Loucy (cell line): ENCODE results near the gene RPS3A.
"Not testable (repeated sequence)": the region's sequence is repeated elsewhere in the genome, so short reads cannot be mapped to it uniquely, and the experiment has no call there.

ENCODE experiments used
- H2AFZ ChIP-seq: fragments of 200-600 bp; sonication (generic); 2 replicates; pipeline ENCODE4 v1.6.0; 2016; ENCODE audit warnings: antibody characterized with exemption, mild to moderate bottlenecking, low read length, moderate library complexity
- H3F3A ChIP-seq: fragments of 200-600 bp; 2 replicates; pipeline ENCODE4 v1.6.0; 2016; ENCODE audit warnings: antibody characterized with exemption, low read depth, mild to moderate bottlenecking
- H3K27me3 ChIP-seq: fragments of 200-600 bp; sonication (generic); 2 replicates; pipeline ENCODE4 v1.6.1; 2014; ENCODE audit warnings: low read length, mild to moderate bottlenecking; ENCODE audit not compliant: insufficient read depth, poor library complexity, severe bottlenecking
- H3K36me3 ChIP-seq: fragments of 200-600 bp; sonication (generic); 2 replicates; pipeline ENCODE4 v1.6.1; 2016; ENCODE audit warnings: low read length; ENCODE audit not compliant: insufficient read depth
- H3K4me1 ChIP-seq: fragments of 200-600 bp; sonication (generic); 2 replicates; pipeline ENCODE4 v1.5.1; 2014; ENCODE audit warnings: low read length, mild to moderate bottlenecking; ENCODE audit not compliant: insufficient read depth, poor library complexity, severe bottlenecking
- H3K4me2 ChIP-seq: fragments of 200-600 bp; sonication (generic); 2 replicates; pipeline ENCODE4 v1.6.0; 2014; ENCODE audit warnings: antibody characterized with exemption, low read length, low read depth, mild to moderate bottlenecking; ENCODE audit not compliant: poor library complexity, severe bottlenecking
- H3K4me3 ChIP-seq: fragments of 200-600 bp; sonication (generic); 2 replicates; pipeline ENCODE4 v1.5.1; 2014; ENCODE audit warnings: low read length, mild to moderate bottlenecking, mixed read lengths; ENCODE audit not compliant: poor library complexity, severe bottlenecking
- H3K79me2 ChIP-seq: fragments of 200-600 bp; sonication (generic); 2 replicates; pipeline ENCODE4 v1.6.1; 2014; ENCODE audit warnings: low read length; ENCODE audit not compliant: insufficient read depth
- H3K9ac ChIP-seq: fragments of 200-600 bp; sonication (generic); 2 replicates; pipeline ENCODE4 v1.6.0; 2014; ENCODE audit warnings: mild to moderate bottlenecking, low read depth, low read length, moderate library complexity; ENCODE audit not compliant: poor library complexity, severe bottlenecking
- H3K9me2 ChIP-seq: fragments of 200-600 bp; sonication (generic); replicated peaks from 2 replicates; pipeline ENCODE4 v1.6.1; 2016; ENCODE audit warnings: low read depth, low read length, mixed read lengths
- H3K9me3 ChIP-seq: fragments of 200-600 bp; sonication (generic); 2 replicates; pipeline ENCODE4 v1.6.1; 2014; ENCODE audit warnings: mild to moderate bottlenecking, antibody characterized with exemption, low read length, low read depth; ENCODE audit not compliant: insufficient read depth
- H4K20me1 ChIP-seq: fragments of 200-600 bp; sonication (generic); 2 replicates; pipeline ENCODE4 v1.6.0; 2014; ENCODE audit warnings: antibody characterized with exemption, low read length, mild to moderate bottlenecking; ENCODE audit not compliant: insufficient read depth, poor library complexity, severe bottlenecking
- CTCF ChIP-seq: fragments of 200-600 bp; sonication (generic); conservative IDR thresholded peaks from 2 replicates; pipeline ENCODE4 v1.5.1; 2014; ENCODE audit warnings: mild to moderate bottlenecking, antibody characterized with exemption, low read length
- EZH2phosphoT487 ChIP-seq: fragments of 200-600 bp; IDR thresholded peaks from 2 replicates; pipeline ENCODE4 v1.6.1; 2018; ENCODE audit warnings: antibody characterized with exemption, mild to moderate bottlenecking, moderate library complexity, borderline replicate concordance

The RPS3A gene

GRCh38 chr4:151067316-151067970 lies 32.0 kb upstream of the RPS3A start:
- H3K36me3 ChIP-seq, result no peaks in the 10 kb centered on the region
- H3K4me3 ChIP-seq, result no peak overlapping the region
- H3K9me2 ChIP-seq, result no peaks in the 10 kb centered on the region
- TF ChIP-seq EZH2phosphoT487, result no peak
- TF ChIP-seq CTCF, result no peak
- H3K4me2 ChIP-seq, result no peak overlapping the region
- no peaks in the 10 kb centered on the region for H3K4me1 ChIP-seq
- H4K20me1 ChIP-seq, result no peaks in the 10 kb centered on the region
- H2AFZ ChIP-seq, result no peak overlapping the region; the same call in 1 of the 2 replicates
- H3K9me3 ChIP-seq, result no peaks in the 10 kb centered on the region
- no peaks in the 10 kb centered on the region for H3F3A ChIP-seq
- H3K79me2 ChIP-seq, result no peaks in the 10 kb centered on the region
- H3K9ac ChIP-seq, result no peak overlapping the region
- no peaks in the 10 kb centered on the region for H3K27me3 ChIP-seq

GRCh38 chr4:151074416-151074916 lies 25.0 kb upstream of the RPS3A start:
- H2AFZ ChIP-seq, result no peak overlapping the region; the same call in 1 of the 2 replicates
- H3K4me1 ChIP-seq, result no peaks in the 10 kb centered on the region
- H3F3A ChIP-seq, result no peaks in the 10 kb centered on the region
- H3K9me3 ChIP-seq, result no peaks in the 10 kb centered on the region
- no peak overlapping the region for H3K4me2 ChIP-seq
- no peak overlapping the region for H3K9ac ChIP-seq
- no peak overlapping the region for H3K4me3 ChIP-seq
- no peak for TF ChIP-seq EZH2phosphoT487
- no peak for TF ChIP-seq CTCF
- H3K79me2 ChIP-seq, result no peaks in the 10 kb centered on the region
- no peaks in the 10 kb centered on the region for H3K36me3 ChIP-seq
- H4K20me1 ChIP-seq, result no peaks in the 10 kb centered on the region
- H3K9me2 ChIP-seq, result no peaks in the 10 kb centered on the region
- no peaks in the 10 kb centered on the region for H3K27me3 ChIP-seq

- not testable (repeated sequence) for H3K4me3 ChIP-seq, H3K36me3 ChIP-seq, H3K9me2 ChIP-seq, H4K20me1 ChIP-seq, H3K4me1 ChIP-seq, H3K9me3 ChIP-seq, H3K79me2 ChIP-seq, H3K4me2 ChIP-seq, H3F3A ChIP-seq, H3K27me3 ChIP-seq, H3K9ac ChIP-seq, H2AFZ ChIP-seq
Observed at GRCh38 chr4:151077978-151078377, 21.4 kb upstream of the RPS3A start.

GRCh38 chr4:151087467-151087866 lies 12.0 kb upstream of the RPS3A start:
- H3K9ac ChIP-seq, result no peak overlapping the region

More at GRCh38 chr4:151087467-151087866, 12.0 kb upstream of the RPS3A start:
- H2AFZ ChIP-seq, result no peak overlapping the region
- H3K27me3 ChIP-seq, result no peaks in the 10 kb centered on the region
- H3K9me3 ChIP-seq, result no peaks in the 10 kb centered on the region
- TF ChIP-seq EZH2phosphoT487, result no peak
- TF ChIP-seq CTCF, result no peak
- H3K4me3 ChIP-seq, result no peak overlapping the region
- no peaks in the 10 kb centered on the region for H4K20me1 ChIP-seq
- no peaks in the 10 kb centered on the region for H3K79me2 ChIP-seq
- H3K4me1 ChIP-seq, result no peaks in the 10 kb centered on the region
- no peaks in the 10 kb centered on the region for H3K9me2 ChIP-seq
- H3K36me3 ChIP-seq, result no peaks in the 10 kb centered on the region
- H3F3A ChIP-seq, result no peaks in the 10 kb centered on the region
- H3K4me2 ChIP-seq, result no peak overlapping the region
